Activated T-helper 9 cell treated with anti-CD3 and anti-CD28 coated beads, Interleukin-2, amount 50 U/mL, for 16 hours (primary cell): Measurements from ENCODE around the gene CYP2E1.
"Not testable (repeated sequence)": the region's sequence is repeated elsewhere in the genome, so short reads cannot be mapped to it uniquely, and the experiment has no call there.

Experiments
- DNase-seq: peaks from one replicate; pipeline ENCODE4 v3.0.0-alpha.2; 2020; ENCODE audit warnings: low read depth

The CYP2E1 gene

DNA sequence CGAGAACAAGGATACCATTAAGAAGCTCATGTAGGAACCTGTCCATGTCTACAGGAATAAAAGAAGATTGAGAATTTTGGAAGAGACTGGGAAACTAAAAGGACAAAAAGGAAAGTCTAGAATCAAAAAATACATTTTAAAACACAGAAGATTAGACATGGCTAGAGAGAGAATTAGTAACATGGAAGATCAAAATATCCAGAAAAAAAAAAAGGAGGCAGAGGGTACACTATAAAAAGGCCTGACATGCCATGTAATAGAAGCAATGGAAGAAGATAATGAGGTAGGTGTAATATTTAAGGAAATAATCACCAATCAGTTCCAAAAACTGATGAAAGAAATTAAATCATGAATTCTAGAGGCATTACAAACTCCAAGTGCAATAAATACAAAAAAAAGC lies 46.3 kb downstream of the CYP2E1 start:
- DNase-seq: not testable (repeated sequence)

DNA sequence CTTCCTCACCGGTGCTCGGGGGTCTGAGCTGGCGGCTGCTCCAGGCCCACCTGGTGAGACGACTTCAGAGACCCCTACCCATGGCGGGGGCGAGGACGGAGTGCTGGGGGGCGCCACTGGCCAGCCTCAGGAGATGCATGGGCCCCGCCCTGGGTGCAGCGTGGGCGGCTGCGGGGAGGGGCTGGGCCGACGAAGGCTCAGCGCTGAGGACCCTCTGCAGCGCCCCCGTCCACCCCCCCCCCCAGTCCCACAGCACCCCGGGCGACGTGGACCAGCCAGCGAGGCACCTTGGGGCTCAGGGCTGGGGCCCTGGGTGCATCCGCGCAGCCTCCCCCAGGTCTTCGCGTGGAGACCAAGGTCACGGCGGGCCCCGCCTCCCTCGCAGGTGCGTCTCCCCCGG lies 49.9 kb downstream of the CYP2E1 start:
- not testable (repeated sequence) for DNase-seq
